Measurements from ENCODE around the gene OR2J2. TPM values are rescaled to one million over a fixed set of nuclear protein-coding genes. Genes with fewer than 3 reads are reported as not detected.
"Not testable (repeated sequence)": the region's sequence is repeated elsewhere in the genome, so short reads cannot be mapped to it uniquely, and the experiment has no call there.

OR2J2 gene
- total RNA-seq, 2 donors from 2014 or later = 0.74 TPM; not detected in 1

GRCh38 chr6:29211488-29211887 is 40.8 kb downstream of the OR2J2 start:
- TF ChIP-seq CTCF (IDR thresholded peaks at IDR 0.05) (no peak), POLR2A (IDR thresholded peaks at IDR 0.05) (no peak), POLR2AphosphoS5 (IDR thresholded peaks at IDR 0.05) (no peak)

GRCh38 chr6:29216528-29216927 is 45.8 kb downstream of the OR2J2 start:
- intact Hi-C loops (cut with DNase I) = no loop called here
- Histone ChIP-seq H3K27ac (no peak overlapping the region), H3K27me3 (replicated peaks; ENCODE audit: insufficient read depth) (no peaks in the 10 kb centered on the region), H3K4me1 (replicated peaks) (no peaks in the 10 kb centered on the region), H3K36me3 (no peaks in the 10 kb centered on the region), H3K4me3 (no peak overlapping the region), H3K9me3 (no peaks in the 10 kb centered on the region)
- no peak for DNase-seq (ENCODE audit: low spot score)
- TF ChIP-seq POLR2A (IDR thresholded peaks at IDR 0.05) (no peak), CTCF (IDR thresholded peaks at IDR 0.05) (no peak), POLR2AphosphoS5 (IDR thresholded peaks at IDR 0.05) (no peak)

More at GRCh38 chr6:29211488-29211887, 40.8 kb downstream of the OR2J2 start:
- Histone ChIP-seq H3K4me3 (no peak overlapping the region), H3K4me1 (replicated peaks) (no peaks in the 10 kb centered on the region), H3K9me3 (no peaks in the 10 kb centered on the region), H3K27me3 (replicated peaks; ENCODE audit: insufficient read depth) (no peaks in the 10 kb centered on the region), H3K36me3 (no peaks in the 10 kb centered on the region), H3K27ac (no peak overlapping the region)
- intact Hi-C loops (cut with DNase I) = no loop called here
- 93% methylated on average over 2 of the region's 2 CpGs for WGBS
- no peak for DNase-seq (ENCODE audit: low spot score)

GRCh38 chr6:29217242-29217641 is 46.5 kb downstream of the OR2J2 start:
- DNase-seq (ENCODE audit: low spot score); intact Hi-C loops (cut with DNase I); H3K27ac ChIP-seq; H3K4me1 ChIP-seq (replicated peaks); H3K4me3 ChIP-seq; H3K9me3 ChIP-seq; H3K27me3 ChIP-seq (replicated peaks; ENCODE audit: insufficient read depth); H3K36me3 ChIP-seq: not testable (repeated sequence)
- 42% methylated on average over 2 of the region's 2 CpGs for WGBS

GRCh38 chr6:29218056-29218455 is 47.3 kb downstream of the OR2J2 start:
- H3K27ac ChIP-seq; intact Hi-C loops (cut with DNase I); DNase-seq (ENCODE audit: low spot score); H3K27me3 ChIP-seq (replicated peaks; ENCODE audit: insufficient read depth); H3K36me3 ChIP-seq; H3K9me3 ChIP-seq; H3K4me3 ChIP-seq; H3K4me1 ChIP-seq (replicated peaks): not testable (repeated sequence)
- 70% methylated on average over 1 of the region's 1 CpG for WGBS

Other genes with a start within 250 kb of the OR2J2 start
- gene TRIM27, start 246.9 kb upstream of the OR2J2 start, total RNA-seq = 10 to 100 TPM; 79.2 to 85.7 TPM
- 1 to 10 TPM; 1.9 to 4.3 TPM for gene ZNF311, start 165.6 kb upstream of the OR2J2 start, total RNA-seq
- not detected for gene OR2W1, start 125.7 kb upstream of the OR2J2 start, total RNA-seq
- not detected for gene OR2B3, start 83.6 kb upstream of the OR2J2 start, total RNA-seq
- gene OR2J1, start 71.4 kb upstream of the OR2J2 start, total RNA-seq = under 1 TPM in 1 of 2 donors, not detected in 1; 0.68 TPM
- gene OR2J3, start 62.8 kb upstream of the OR2J2 start, total RNA-seq = under 1 TPM in 1 of 2 donors, not detected in 1; 0.09 TPM
- under 1 TPM in 1 of 2 donors, not detected in 1; 0.40 TPM for gene OR14J1, start 130.8 kb downstream of the OR2J2 start, total RNA-seq
- not detected for gene OR5V1, start 198.0 kb downstream of the OR2J2 start, total RNA-seq
- gene OR12D3, start 204.4 kb downstream of the OR2J2 start, total RNA-seq = not detected
- gene OR12D2, start 224.7 kb downstream of the OR2J2 start, total RNA-seq = not detected
- gene OR12D1, start 244.0 kb downstream of the OR2J2 start, total RNA-seq = not detected